ENCODE measurements around the gene TENT5C. TPM values are rescaled to one million over a fixed set of nuclear protein-coding genes. Genes with fewer than 3 reads are reported as not detected.

TENT5C gene
- total and polyA plus RNA-seq, 9 of the 15 experiments (the other 6 are each of a cell fraction or from before 2014, with no cell fraction given): 1.8 to 7.7 (median 4.0) TPM

DNA sequence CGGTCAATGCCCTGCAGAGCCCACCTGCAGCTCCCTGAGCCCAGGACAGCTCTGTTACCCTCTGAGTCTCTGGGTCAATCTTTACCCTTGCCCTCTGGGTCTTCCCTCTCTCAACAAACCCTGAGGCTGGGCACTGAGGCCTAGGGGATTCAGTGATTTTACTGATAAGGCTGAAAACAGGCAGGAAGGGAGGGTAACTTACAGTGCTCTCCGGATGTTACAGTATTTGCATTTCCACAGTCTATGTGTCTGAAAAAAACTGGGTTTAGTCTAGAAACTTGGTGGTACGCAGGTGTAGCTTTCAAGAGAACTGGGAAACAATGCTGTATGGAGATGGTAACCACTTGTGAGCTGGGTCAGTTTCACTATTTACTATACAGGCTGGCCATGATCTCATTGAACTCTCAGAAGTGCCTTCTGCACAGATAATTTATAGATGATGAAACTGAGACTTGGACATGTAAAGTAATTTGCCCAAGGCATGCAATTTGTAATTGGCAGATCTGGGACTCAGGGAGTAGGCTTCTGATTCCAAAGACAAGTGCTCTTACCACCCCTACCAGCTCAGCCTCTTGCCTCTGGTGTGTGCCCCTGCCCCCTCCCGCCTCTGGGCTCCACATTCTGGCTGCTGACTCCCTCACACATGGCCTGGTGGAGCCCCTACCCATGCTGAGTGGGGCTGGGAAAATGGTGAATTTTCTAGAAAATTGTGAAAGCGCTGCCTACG, 48.8 kb downstream of the TENT5C start (continued):
- peak; percentile 56 for TF ChIP-seq ATF3 (IDR thresholded peaks at IDR 0.05)
- TF ChIP-seq ATF3 (CRISPR knock-in tag; conservative IDR thresholded peaks at IDR 0.05): no peak
- peak; percentile 48; the same call in 1 of the 2 replicates for TF ChIP-seq ELF2 (CRISPR knock-in tag; IDR thresholded peaks at IDR 0.05)
- peak; percentile 30; the same call in 1 of the 2 replicates for TF ChIP-seq CEBPB (tag; IDR thresholded peaks at IDR 0.05)
- no peak for TF ChIP-seq NR4A1 (CRISPR knock-in tag; IDR thresholded peaks at IDR 0.05)
- peak; percentile 80; the same call in 1 of the 2 replicates for TF ChIP-seq NR4A1 (tag; IDR thresholded peaks at IDR 0.05)
- TF ChIP-seq TBL1XR1 (IDR thresholded peaks at IDR 0.05; ENCODE audit: low read length in 2 of 2): 0 out of 4 replicates have a peak, but pooled peaks of 1 of the 2 experiments have one; percentile 15

DNA sequence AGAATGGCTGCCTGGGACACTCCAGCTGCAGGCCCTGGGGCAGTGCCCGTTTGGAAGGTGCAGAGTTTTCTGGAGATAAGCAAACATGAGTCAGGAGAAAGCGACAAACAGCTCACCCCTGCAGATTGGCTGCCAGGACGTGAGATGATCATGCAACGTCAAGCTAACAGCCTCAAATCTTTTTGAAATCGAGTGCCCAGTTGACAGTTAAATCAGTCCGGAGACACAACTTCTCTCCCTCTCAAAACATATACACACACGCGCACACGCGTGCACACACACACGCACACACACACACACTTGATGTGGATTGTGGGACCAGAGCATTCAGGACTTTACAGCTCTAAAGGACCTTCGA, 49.4 kb downstream of the TENT5C start:
- H3K4me3 ChIP-seq: no peak overlapping the region
- ATAC-seq: peak; percentile 60
- peak overlapping the region; percentile 10 to 13; a peak in 2 of 4 replicates for H3K9ac ChIP-seq (ENCODE audit: insufficient read depth in 1 of 2, low read depth in 2 of 2, low read length in 2 of 2)
- peak in 2 of 4 experiments; percentile 70 to 81 for DNase-seq (ENCODE audit: extremely low read depth in 1 of 4, low spot score in 3 of 4)
- 25% methylated on average over 12 of the region's 12 CpGs for WGBS (ENCODE audit: insufficient coverage, low coverage, missing lambda C conversion rate)
- H3K4me1 ChIP-seq (replicated peaks in 1 of 2; ENCODE audit: control insufficient read depth in 2 of 2, insufficient read depth in 2 of 2, low read length in 2 of 2): peaks cover 45 to 68% of the 10 kb centered on the region in 2 experiments
- peak; percentile 74 for FAIRE-seq
- H3K4me2 ChIP-seq (ENCODE audit: insufficient read depth, low read length): peak overlapping the region; percentile 58; the same call in 1 of the 2 replicates
- H3K27ac ChIP-seq (ENCODE audit: extremely low read depth, low read depth, low read length): 0 out of 3 replicates have a peak overlapping the region, but pooled peaks have one; percentile 4
- H3K79me2 ChIP-seq (ENCODE audit: control insufficient read depth, insufficient read depth, low read length): no peaks in the 10 kb centered on the region
- in situ Hi-C loops (cut with MboI): no loop called here
- intact Hi-C loops (cut with micrococcal nuclease): no loop called here
- ChIA-PET POLR2A (interaction anchor here (0.7 to 5.4 kb wide), 10 partner anchors 9 to 48 kb away, joined by 3 to 47 read pairs (median 8); no protein-coding TSS in a partner anchor), CTCF (ENCODE audit: low intra/inter-chr PET ratio) (no interaction called here)
- no peaks in the 10 kb centered on the region for H3K9me3 ChIP-seq (replicated peaks; ENCODE audit: control insufficient read depth, insufficient read depth, low read depth, low read length)
- H3K27me3 ChIP-seq (ENCODE audit: control insufficient read depth in 2 of 2, insufficient read depth in 2 of 2, low read length in 2 of 2): no peaks in the 10 kb centered on the region
- no TSS peak for BruUV-seq (replicated peaks)
- no peaks in the 10 kb centered on the region for H3K9me1 ChIP-seq (ENCODE audit: control insufficient read depth, insufficient read depth, low read length)
- no peaks in the 10 kb centered on the region for H4K20me1 ChIP-seq (replicated peaks; ENCODE audit: control insufficient read depth, insufficient read depth, low read length)
- peak overlapping the region; percentile 68 for H2AFZ ChIP-seq (ENCODE audit: low read depth, low read length)
- H3K36me3 ChIP-seq (ENCODE audit: control insufficient read depth, insufficient read depth, low read length): no peaks in the 10 kb centered on the region
- peak in 1 of 2 experiments; percentile 75; a peak in 3 of 4 replicates for TF ChIP-seq KDM1A (IDR thresholded peaks at IDR 0.05)
- peak; percentile 61 for TF ChIP-seq BRD9 (IDR thresholded peaks at IDR 0.05; ENCODE audit: low read depth, partially characterized antibody)
- TF ChIP-seq HNRNPUL1 (IDR thresholded peaks at IDR 0.05; ENCODE audit: low read length): no peak
- TF ChIP-seq ETS2 (tag; IDR thresholded peaks at IDR 0.05; ENCODE audit: borderline replicate concordance, poor library complexity, severe bottlenecking): no peak

Data from K562 (cell line).